DOHH2 (cell line): ENCODE measurements around the gene PNMT.
"Not testable (repeated sequence)": the region's sequence is repeated elsewhere in the genome, so short reads cannot be mapped to it uniquely, and the experiment has no call there.

Experiments used
- H3F3A ChIP-seq: fragments of 200-600 bp; sonication (generic), shearing (Covaris generic); 2 replicates; pipeline ENCODE4 v1.6.0; 2016; ENCODE audit warnings: antibody characterized with exemption, mild to moderate bottlenecking; ENCODE audit not compliant: control insufficient read depth, insufficient read depth
- H3K27ac ChIP-seq: fragments of 200-600 bp; sonication (generic); 2 replicates; pipeline ENCODE4 v1.5.1; 2014; ENCODE audit warnings: low read depth, mild to moderate bottlenecking, low read length, moderate library complexity
- H3K27me3 ChIP-seq: fragments of 200-600 bp; sonication (generic); 2 replicates; pipeline ENCODE4 v1.6.1; 2014; ENCODE audit warnings: mild to moderate bottlenecking, low read length, mixed read lengths; ENCODE audit not compliant: control insufficient read depth
- H3K36me3 ChIP-seq: fragments of 200-600 bp; sonication (generic); 2 replicates; pipeline ENCODE4 v1.6.1; 2014; ENCODE audit warnings: mild to moderate bottlenecking, low read length, moderate library complexity, mixed read lengths; ENCODE audit not compliant: control insufficient read depth
- H3K4me1 ChIP-seq: fragments of 200-600 bp; sonication (generic); 2 replicates; pipeline ENCODE4 v1.6.1; 2014; ENCODE audit warnings: mild to moderate bottlenecking, low read length, mixed read lengths; ENCODE audit not compliant: control insufficient read depth
- H3K4me2 ChIP-seq: fragments of 200-600 bp; sonication (generic); 2 replicates; pipeline ENCODE4 v1.6.0; 2014; ENCODE audit warnings: mild to moderate bottlenecking, low read length, moderate library complexity
- H3K4me3 ChIP-seq: fragments of 200-600 bp; sonication (generic); 2 replicates; pipeline ENCODE4 v1.5.1; 2014; ENCODE audit warnings: mild to moderate bottlenecking, low read length, mixed read lengths
- H3K79me2 ChIP-seq: fragments of 200-600 bp; sonication (generic); 2 replicates; pipeline ENCODE4 v1.6.1; 2014; ENCODE audit warnings: mild to moderate bottlenecking, low read length, mixed read lengths; ENCODE audit not compliant: control insufficient read depth
- H3K9me2 ChIP-seq: fragments of 200-600 bp; sonication (generic); replicated peaks from 2 replicates; pipeline ENCODE4 v1.6.1; 2014; ENCODE audit warnings: mild to moderate bottlenecking, low read length, mixed read lengths; ENCODE audit not compliant: control insufficient read depth
- H3K9me3 ChIP-seq: fragments of 200-600 bp; sonication (generic); 2 replicates; pipeline ENCODE4 v1.6.1; 2014; ENCODE audit warnings: antibody characterized with exemption, low read length, mixed read lengths; ENCODE audit not compliant: control insufficient read depth, insufficient read depth
- H4K20me1 ChIP-seq: fragments of 200-600 bp; sonication (generic); 2 replicates; pipeline ENCODE4 v1.6.0; 2014; ENCODE audit warnings: low read depth, mild to moderate bottlenecking, antibody characterized with exemption, low read length, moderate library complexity; ENCODE audit not compliant: control insufficient read depth, insufficient read depth
- CTCF ChIP-seq: fragments of 200-600 bp; sonication (generic); IDR thresholded peaks from one replicate; pipeline ENCODE4 v1.5.1; 2014; ENCODE audit warnings: antibody characterized with exemption, mild to moderate bottlenecking, low read depth, low read length; ENCODE audit not compliant: poor library complexity, severe bottlenecking
- EZH2phosphoT487 ChIP-seq: fragments of 200-600 bp; sonication (generic); IDR thresholded peaks from 2 replicates; pipeline ENCODE4 v1.6.1; 2017; ENCODE audit warnings: borderline replicate concordance, mild to moderate bottlenecking, antibody characterized with exemption, low read length, moderate library complexity, mixed read lengths

The PNMT gene

GRCh38 chr17:39709319-39709997 lies 41.2 kb downstream of the PNMT start:
- H4K20me1 ChIP-seq: no peaks in the 10 kb centered on the region
- no peaks in the 10 kb centered on the region for H3K9me2 ChIP-seq
- H3K4me2 ChIP-seq: no peak overlapping the region
- H3K27ac ChIP-seq: no peak overlapping the region
- H3K27me3 ChIP-seq: no peaks in the 10 kb centered on the region
- no peaks in the 10 kb centered on the region for H3K79me2 ChIP-seq
- no peaks in the 10 kb centered on the region for H3F3A ChIP-seq
- TF ChIP-seq EZH2phosphoT487: no peak
- TF ChIP-seq CTCF: no peak
- no peaks in the 10 kb centered on the region for H3K9me3 ChIP-seq
- H3K4me1 ChIP-seq: peaks cover 15% of the 10 kb centered on the region
- no peak overlapping the region for H3K4me3 ChIP-seq
- no peaks in the 10 kb centered on the region for H3K36me3 ChIP-seq

GRCh38 chr17:39709998-39710964 lies 42.0 kb downstream of the PNMT start:
- H3K4me3 ChIP-seq: no peak overlapping the region
- H3K9me2 ChIP-seq: no peaks in the 10 kb centered on the region
- peaks cover 15% of the 10 kb centered on the region for H3K4me1 ChIP-seq
- no peaks in the 10 kb centered on the region for H3K36me3 ChIP-seq
- no peaks in the 10 kb centered on the region for H3F3A ChIP-seq
- no peak overlapping the region for H3K4me2 ChIP-seq
- no peaks in the 10 kb centered on the region for H3K79me2 ChIP-seq
- TF ChIP-seq EZH2phosphoT487: no peak
- TF ChIP-seq CTCF: no peak
- no peaks in the 10 kb centered on the region for H3K27me3 ChIP-seq
- H3K9me3 ChIP-seq: no peaks in the 10 kb centered on the region
- no peak overlapping the region for H3K27ac ChIP-seq
- no peaks in the 10 kb centered on the region for H4K20me1 ChIP-seq

- not testable (repeated sequence) for H3K9me2 ChIP-seq, H3K9me3 ChIP-seq, H3K27ac ChIP-seq, H3K4me3 ChIP-seq, H3K27me3 ChIP-seq, H3K36me3 ChIP-seq, H3K4me2 ChIP-seq, H4K20me1 ChIP-seq, H3F3A ChIP-seq, H3K79me2 ChIP-seq
- peaks cover 15% of the 10 kb centered on the region for H3K4me1 ChIP-seq
Measured at GRCh38 chr17:39711071-39711470, 42.8 kb downstream of the PNMT start.

- TF ChIP-seq EZH2phosphoT487 (no peak), CTCF (no peak)
- Histone ChIP-seq H3K4me1 (peaks cover 14% of the 10 kb centered on the region), H3K27me3 (no peaks in the 10 kb centered on the region), H3K4me2 (no peak overlapping the region), H3K79me2 (no peaks in the 10 kb centered on the region), H3K9me3 (no peaks in the 10 kb centered on the region), H3K4me3 (no peak overlapping the region), H3K36me3 (no peaks in the 10 kb centered on the region), H3K9me2 (no peaks in the 10 kb centered on the region), H4K20me1 (no peaks in the 10 kb centered on the region), H3F3A (no peaks in the 10 kb centered on the region), H3K27ac (no peak overlapping the region)
Measured at GRCh38 chr17:39711851-39712250, 43.6 kb downstream of the PNMT start.
